Measurements from ENCODE around the gene RC3H1.

- TF ChIP-seq FOXM1 (IDR thresholded peaks at IDR 0.05; ENCODE audit: low read depth) (no peak), POLR2AphosphoS5 (IDR thresholded peaks at IDR 0.05; ENCODE audit: low read depth, low read length) (no peak), EZH2phosphoT487 (IDR thresholded peaks at IDR 0.05; ENCODE audit: borderline replicate concordance, low read depth) (no peak)
- TF ChIP-seq, protein P1, sequence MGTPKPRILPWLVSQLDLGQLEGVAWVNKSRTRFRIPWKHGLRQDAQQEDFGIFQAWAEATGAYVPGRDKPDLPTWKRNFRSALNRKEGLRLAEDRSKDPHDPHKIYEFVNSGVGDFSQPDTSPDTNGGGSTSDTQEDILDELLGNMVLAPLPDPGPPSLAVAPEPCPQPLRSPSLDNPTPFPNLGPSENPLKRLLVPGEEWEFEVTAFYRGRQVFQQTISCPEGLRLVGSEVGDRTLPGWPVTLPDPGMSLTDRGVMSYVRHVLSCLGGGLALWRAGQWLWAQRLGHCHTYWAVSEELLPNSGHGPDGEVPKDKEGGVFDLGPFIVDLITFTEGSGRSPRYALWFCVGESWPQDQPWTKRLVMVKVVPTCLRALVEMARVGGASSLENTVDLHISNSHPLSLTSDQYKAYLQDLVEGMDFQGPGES (IDR thresholded peaks at IDR 0.05; ENCODE audit: low read depth, low read length) = no peak
Observed at GRCh38 chr1:174060090-174060489, 37.9 kb upstream of the RC3H1 start.
